Caco-2 (cell line): Measurements from ENCODE around the gene LEMD3. TPM values are rescaled to one million over a fixed set of nuclear protein-coding genes. Genes with fewer than 3 reads are reported as not detected.

Experiments
- BruUV-seq: library from RNA; stranded (reverse); fragments of 400-500 nt; replicated peaks from 2 replicates; lab custom pipeline; 2021; lab: Mats Ljungman, UMichigan
- CTCF ChIA-PET: fragments of 300-600 bp; sonication (Branson Sonifier 250); formaldehyde crosslinking; loops from one replicate; lab custom pipeline; 2022; ENCODE audit warnings: antibody characterized with exemption; lab: Charles Lee
- POLR2A ChIA-PET: fragments of 300-600 bp; sonication (Branson Sonifier 250); formaldehyde crosslinking; loops from one replicate; lab custom pipeline; 2022; ENCODE audit warnings: antibody characterized with exemption; lab: Charles Lee
- DNase-seq, 2 experiments: peaks; one replicate each; pipeline versions ENCODE4 v3.0.0 to v3.0.0-alpha.2; 2020 to 2022
- H3K27me3 ChIP-seq: replicated peaks from 2 replicates; pipeline ENCODE4 v1.6.0; 2011; ENCODE audit warnings: low read length; ENCODE audit not compliant: control insufficient read depth, insufficient read depth
- H3K36me3 ChIP-seq: 2 replicates; pipeline ENCODE4 v1.5.1; 2011; ENCODE audit warnings: low read length; ENCODE audit not compliant: control insufficient read depth, insufficient read depth
- H3K4me1 ChIP-seq: fragments of 250-450 bp; sonication (Bioruptor Pico); 2 replicates; pipeline ENCODE4 v1.5.1; 2020; ENCODE audit warnings: mild to moderate bottlenecking
- H3K4me3 ChIP-seq: 2 replicates; pipeline ENCODE4 v1.5.1; 2011; ENCODE audit warnings: low read depth, mild to moderate bottlenecking, control low read depth, low read length
- H3K9me3 ChIP-seq: fragments of 250-450 bp; sonication (Bioruptor Pico); 2 replicates; pipeline ENCODE4 v1.5.1; 2020; ENCODE audit warnings: mild to moderate bottlenecking, moderate library complexity
- H3K27ac Mint-ChIP-seq: one replicate; pipeline ENCODE4 v1.8.0; 2022; ENCODE audit warnings: mixed read lengths; ENCODE audit not compliant: unreplicated experiment
- H3K27me3 Mint-ChIP-seq: one replicate; pipeline ENCODE4 v1.8.0; 2022; ENCODE audit warnings: mixed read lengths; ENCODE audit not compliant: insufficient read depth, unreplicated experiment
- H3K36me3 Mint-ChIP-seq: one replicate; pipeline ENCODE4 v1.8.0; 2022; ENCODE audit warnings: mild to moderate bottlenecking, mixed read lengths; ENCODE audit not compliant: insufficient read depth, unreplicated experiment
- H3K4me1 Mint-ChIP-seq: one replicate; pipeline ENCODE4 v1.8.0; 2022; ENCODE audit warnings: low read depth, mixed read lengths; ENCODE audit not compliant: unreplicated experiment
- H3K4me3 Mint-ChIP-seq: one replicate; pipeline ENCODE4 v1.8.0; 2022; ENCODE audit warnings: mild to moderate bottlenecking, moderate library complexity, mixed read lengths; ENCODE audit not compliant: unreplicated experiment
- H3K9me3 Mint-ChIP-seq: one replicate; pipeline ENCODE4 v1.8.0; 2022; ENCODE audit warnings: mixed read lengths; ENCODE audit not compliant: unreplicated experiment
- intact Hi-C: fragments of 100-400 bp; cut with micrococcal nuclease; formaldehyde crosslinking; loops from one replicate; pipeline ENCODE4 v1.10.0; 2022; ENCODE audit not compliant: unreplicated experiment
- total RNA-seq: library from RNA; stranded (reverse); gene quantifications from 2 replicates; pipeline ENCODE4 v1.2.3, GENCODE V29; 2022
- TF ChIP-seq, protein P1 (sequence below), 2 experiments: fragments of 200-600 bp in 1 of 2; IDR thresholded peaks; 1 replicate in 1 of 2; 2 replicates in 1 of 2; pipeline versions ENCODE4 v1.5.1 to v1.8.0; 2011 to 2022; ENCODE audit warnings: antibody characterized with exemption in 1 of 2, control low read depth in 1 of 2, inconsistent platforms in 1 of 2, low read depth in 1 of 2, low read length in 1 of 2, mild to moderate bottlenecking in 1 of 2, moderate library complexity in 1 of 2; ENCODE audit not compliant: insufficient read depth in 1 of 2, severe bottlenecking in 1 of 2, unreplicated experiment in 1 of 2

LEMD3 gene
- total RNA-seq, 1 experiment from 2014 or later = 35.8 TPM

DNA sequence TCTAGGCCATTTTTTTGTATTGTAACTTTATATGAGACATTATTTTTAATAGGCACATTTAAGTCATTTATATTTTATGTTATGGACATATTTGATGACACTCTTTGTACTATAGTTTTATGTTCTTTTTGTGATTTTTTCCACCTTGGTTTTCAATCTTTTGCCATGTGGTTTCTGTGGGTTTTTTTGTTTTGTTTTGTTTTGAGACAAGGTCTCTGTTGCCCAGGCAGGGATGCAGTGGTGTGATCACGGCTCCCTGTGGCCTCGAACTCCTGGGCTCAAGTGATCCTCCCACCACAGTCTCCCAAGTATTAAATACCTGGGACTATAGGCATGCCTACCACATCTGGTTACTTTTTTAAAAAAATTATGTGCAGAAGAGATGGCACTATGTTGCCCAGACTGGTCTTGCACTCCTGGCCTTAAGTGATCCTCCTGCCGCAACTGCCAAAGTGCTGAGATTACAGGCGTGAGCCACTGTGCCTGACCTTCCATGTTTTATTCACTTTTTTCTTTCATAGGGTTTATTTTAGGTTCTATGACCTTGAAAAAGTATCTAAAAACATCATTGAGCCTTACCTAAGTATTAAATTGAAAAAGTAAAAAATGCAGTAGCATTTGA lies 125.4 kb downstream of the LEMD3 start:
- Mint-ChIP-seq H3K36me3 (no peaks in the 10 kb centered on the region), H3K9me3 (peaks cover 9% of the 10 kb centered on the region), H3K27me3 (no peaks in the 10 kb centered on the region), H3K4me1 (no peaks in the 10 kb centered on the region), H3K4me3 (no peak overlapping the region), H3K27ac (no peak overlapping the region)
- POLR2A ChIA-PET = no interaction called here
- BruUV-seq = no TSS peak
- Histone ChIP-seq H3K36me3 (no peaks in the 10 kb centered on the region), H3K9me3 (no peaks in the 10 kb centered on the region), H3K4me1 (no peaks in the 10 kb centered on the region), H3K4me3 (no peak overlapping the region), H3K27me3 (no peaks in the 10 kb centered on the region)
- DNase-seq = no peak
- intact Hi-C loops = no loop called here
- CTCF ChIA-PET = no interaction called here
- TF ChIP-seq, protein P1, sequence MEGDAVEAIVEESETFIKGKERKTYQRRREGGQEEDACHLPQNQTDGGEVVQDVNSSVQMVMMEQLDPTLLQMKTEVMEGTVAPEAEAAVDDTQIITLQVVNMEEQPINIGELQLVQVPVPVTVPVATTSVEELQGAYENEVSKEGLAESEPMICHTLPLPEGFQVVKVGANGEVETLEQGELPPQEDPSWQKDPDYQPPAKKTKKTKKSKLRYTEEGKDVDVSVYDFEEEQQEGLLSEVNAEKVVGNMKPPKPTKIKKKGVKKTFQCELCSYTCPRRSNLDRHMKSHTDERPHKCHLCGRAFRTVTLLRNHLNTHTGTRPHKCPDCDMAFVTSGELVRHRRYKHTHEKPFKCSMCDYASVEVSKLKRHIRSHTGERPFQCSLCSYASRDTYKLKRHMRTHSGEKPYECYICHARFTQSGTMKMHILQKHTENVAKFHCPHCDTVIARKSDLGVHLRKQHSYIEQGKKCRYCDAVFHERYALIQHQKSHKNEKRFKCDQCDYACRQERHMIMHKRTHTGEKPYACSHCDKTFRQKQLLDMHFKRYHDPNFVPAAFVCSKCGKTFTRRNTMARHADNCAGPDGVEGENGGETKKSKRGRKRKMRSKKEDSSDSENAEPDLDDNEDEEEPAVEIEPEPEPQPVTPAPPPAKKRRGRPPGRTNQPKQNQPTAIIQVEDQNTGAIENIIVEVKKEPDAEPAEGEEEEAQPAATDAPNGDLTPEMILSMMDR (IDR thresholded peaks at IDR 0.05; ENCODE audit: insufficient read depth in 1 of 2, low read depth in 1 of 2, low read length in 1 of 2, severe bottlenecking in 1 of 2, unreplicated experiment in 1 of 2) = no peak

DNA sequence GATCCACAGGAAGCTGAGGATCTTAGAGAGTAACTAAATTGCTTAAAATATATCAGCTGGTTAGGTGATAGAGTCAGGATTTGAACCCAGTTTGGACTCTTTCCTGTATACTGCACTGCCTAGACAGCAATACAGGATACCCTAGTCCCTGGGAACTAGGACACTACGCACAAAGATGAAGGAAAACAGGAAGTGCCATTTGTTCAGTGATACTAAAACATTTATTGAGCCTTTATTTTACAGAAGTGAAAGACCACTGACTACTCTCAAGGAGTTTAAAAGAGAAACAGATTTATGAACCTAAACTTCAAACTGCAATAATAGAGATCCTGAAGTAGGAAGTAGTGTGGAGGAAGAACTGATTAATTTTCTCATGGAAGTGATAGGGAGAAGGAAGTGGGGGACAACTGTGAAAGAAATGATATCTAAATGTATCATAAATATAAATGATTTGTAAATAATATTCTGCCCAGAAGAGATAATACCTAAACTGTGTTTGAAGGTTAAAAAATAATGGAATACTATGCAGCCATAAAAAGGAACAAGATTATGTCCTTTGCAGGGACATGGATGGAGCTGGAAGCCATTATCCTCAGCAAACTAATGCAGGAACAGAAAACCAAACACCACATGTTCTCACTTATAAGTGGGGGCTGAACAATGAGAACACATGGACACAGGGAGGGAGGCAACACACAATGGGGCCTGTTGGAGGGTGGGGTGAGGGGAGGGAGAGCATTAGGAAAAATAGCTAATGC lies 127.3 kb downstream of the LEMD3 start:
- Mint-ChIP-seq H3K27me3 (no peaks in the 10 kb centered on the region), H3K4me3 (no peak overlapping the region), H3K4me1 (no peaks in the 10 kb centered on the region), H3K9me3 (peaks cover 9% of the 10 kb centered on the region), H3K36me3 (no peaks in the 10 kb centered on the region), H3K27ac (no peak overlapping the region)
- POLR2A ChIA-PET = no interaction called here
- Histone ChIP-seq H3K27me3 (no peaks in the 10 kb centered on the region), H3K36me3 (no peaks in the 10 kb centered on the region), H3K4me3 (no peak overlapping the region), H3K4me1 (no peaks in the 10 kb centered on the region), H3K9me3 (no peaks in the 10 kb centered on the region)
- BruUV-seq = no TSS peak
- intact Hi-C loops = no loop called here
- CTCF ChIA-PET = no interaction called here
- no peak for DNase-seq
- TF ChIP-seq, protein P1 (IDR thresholded peaks at IDR 0.05; ENCODE audit: insufficient read depth in 1 of 2, low read depth in 1 of 2, low read length in 1 of 2, severe bottlenecking in 1 of 2, unreplicated experiment in 1 of 2) = no peak

Other genes starting within 250 kb of the LEMD3 start
- not detected in 2 replicates for gene WIF1, start 48.3 kb upstream of the LEMD3 start, total RNA-seq
- gene MSRB3, start 109.1 kb downstream of the LEMD3 start, total RNA-seq = 7.4 and 7.7 TPM in 2 replicates